Measurements from ENCODE around the gene SRPK3.
A peak's percentile ranks its signal among the peaks of the same experiment; 100 is the strongest.
"Not testable (repeated sequence)": the region's sequence is repeated elsewhere in the genome, so short reads cannot be mapped to it uniquely, and the experiment has no call there.

SRPK3 gene

DNA sequence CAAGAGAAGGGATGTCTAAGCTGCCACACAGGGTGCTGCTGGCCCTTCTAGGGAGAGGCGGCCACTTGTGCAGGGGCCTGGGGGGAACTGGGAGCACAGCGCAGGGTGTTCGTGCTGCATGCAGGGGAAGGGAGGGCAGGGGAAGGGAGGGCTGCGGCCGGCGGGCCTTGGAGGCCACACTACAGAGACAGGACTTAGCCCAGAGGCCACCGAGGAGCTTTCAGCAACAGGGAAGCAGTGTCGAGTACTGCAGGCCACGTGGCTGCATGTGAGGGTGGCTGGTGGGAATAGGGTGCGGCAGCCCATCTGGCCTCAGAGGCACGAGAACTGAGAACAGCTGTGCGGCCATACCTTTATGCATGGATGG, 35.8 kb upstream of the SRPK3 start:
- DNase-seq (ENCODE audit: low read depth in 4 of 4, low spot score in 1 of 4), result not testable (repeated sequence)

DNA sequence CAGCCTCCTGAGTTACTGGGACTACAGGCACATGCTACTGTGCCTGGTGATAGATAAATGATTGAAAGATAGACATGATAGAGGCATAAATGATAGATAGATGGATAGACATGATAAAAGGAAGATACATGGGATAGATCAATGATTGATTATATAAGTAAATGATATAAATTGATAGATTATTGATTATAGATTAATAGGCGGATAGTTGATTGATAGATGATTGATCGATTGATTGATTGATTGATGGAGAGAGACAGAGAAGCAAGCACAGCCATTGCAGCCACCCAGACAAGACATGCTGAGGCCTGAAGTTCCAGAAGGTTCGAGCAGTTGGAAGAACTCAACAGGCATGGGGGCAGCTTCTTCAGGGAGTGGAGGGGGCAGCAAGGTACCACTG, 34.5 kb upstream of the SRPK3 start:
- no peak for DNase-seq (ENCODE audit: low read depth in 4 of 4, low spot score in 1 of 4)

DNA sequence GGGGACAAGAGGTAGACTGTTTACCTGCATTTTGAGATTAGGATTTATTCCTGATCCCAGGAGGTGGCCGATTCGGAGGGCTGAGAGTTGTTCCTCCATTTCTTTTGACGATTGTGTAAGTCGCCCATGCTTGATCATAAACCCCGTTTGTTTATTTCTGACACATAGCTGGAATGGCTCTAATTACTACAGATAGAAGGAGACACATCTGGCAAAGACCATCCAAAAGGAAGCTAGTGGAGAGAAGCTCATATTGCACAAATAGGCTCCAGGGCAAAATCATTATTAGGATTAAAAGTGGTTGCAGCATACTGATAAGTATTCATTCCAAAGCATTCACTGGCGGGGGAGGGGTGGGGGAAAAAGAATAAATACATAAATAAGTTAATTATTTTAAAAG, 33.9 kb upstream of the SRPK3 start:
- not testable (repeated sequence) for DNase-seq (ENCODE audit: low read depth in 4 of 4, low spot score in 1 of 4)

DNA sequence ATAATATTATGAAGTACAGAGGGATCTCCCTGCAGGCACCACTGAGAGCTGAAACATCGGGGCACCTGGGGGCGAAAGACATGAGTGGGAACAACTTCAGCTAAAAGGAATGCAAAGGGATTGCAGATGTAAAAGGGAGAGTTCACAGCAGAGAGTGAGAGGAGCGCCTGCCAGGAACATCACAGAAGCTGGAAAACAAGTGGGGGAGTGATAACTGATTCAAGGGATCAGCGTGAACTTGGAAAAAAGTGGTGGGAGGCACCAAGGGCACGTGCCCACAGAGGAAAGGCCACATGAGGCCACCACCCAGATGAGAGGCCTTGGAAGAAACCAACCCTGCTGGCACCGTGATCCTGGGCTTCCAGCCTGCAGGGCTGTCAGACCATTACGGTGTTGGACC, 31.8 kb upstream of the SRPK3 start:
- not testable (repeated sequence) for DNase-seq (ENCODE audit: low read depth in 4 of 4, low spot score in 1 of 4)

DNA sequence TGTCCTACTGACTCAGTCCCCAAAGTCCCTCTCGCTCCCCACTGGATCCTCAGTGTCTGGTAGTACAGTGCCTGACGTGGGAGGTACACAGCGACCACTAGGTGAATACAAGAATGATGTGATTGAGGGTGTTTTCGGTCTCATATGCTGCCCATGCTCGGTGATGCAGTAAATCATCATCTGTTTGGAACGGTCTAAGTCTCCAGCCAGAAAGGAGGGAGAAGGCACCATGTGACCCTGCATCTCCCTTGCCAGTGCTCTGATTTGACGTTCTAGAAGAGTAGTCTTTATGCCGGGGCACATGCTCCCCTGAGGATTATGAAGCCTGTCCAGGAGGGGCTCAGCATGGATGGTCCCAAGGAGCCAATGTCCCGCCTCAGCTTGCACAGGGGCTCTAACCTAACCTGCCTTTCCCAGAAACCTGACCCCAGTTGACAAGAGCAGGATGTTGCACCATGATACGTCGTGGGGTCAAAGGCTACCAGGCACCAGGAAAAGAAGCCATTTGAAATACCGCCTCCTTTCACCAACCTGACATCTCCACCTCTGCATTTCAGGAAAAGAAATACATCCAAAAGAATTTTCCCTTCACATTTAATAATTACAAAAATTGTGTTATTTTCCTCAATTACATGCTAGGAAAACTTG, 30.6 kb upstream of the SRPK3 start:
- DNase-seq (ENCODE audit: low read depth in 4 of 4, low spot score in 1 of 4), result no peak

DNA sequence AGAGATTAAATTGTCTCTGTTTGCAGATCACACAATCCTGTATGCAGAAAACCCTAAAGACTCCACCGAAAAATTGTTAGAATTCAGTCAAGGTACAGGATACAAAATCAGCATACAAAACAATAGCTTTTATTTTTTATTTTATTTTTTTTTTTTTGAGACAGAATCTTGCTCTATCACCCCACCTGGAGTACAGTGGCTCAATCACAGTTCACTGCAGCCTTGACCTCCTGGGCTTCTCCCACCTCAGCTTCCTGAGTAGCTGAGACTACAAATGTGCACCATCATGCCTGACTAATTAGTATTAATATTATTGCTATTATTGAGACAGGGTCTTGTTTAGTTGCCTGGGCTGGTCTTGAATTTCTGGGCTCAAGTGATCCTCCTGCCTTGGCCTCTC, 25.7 kb upstream of the SRPK3 start:
- no peak for DNase-seq (ENCODE audit: low read depth in 4 of 4, low spot score in 1 of 4)

DNA sequence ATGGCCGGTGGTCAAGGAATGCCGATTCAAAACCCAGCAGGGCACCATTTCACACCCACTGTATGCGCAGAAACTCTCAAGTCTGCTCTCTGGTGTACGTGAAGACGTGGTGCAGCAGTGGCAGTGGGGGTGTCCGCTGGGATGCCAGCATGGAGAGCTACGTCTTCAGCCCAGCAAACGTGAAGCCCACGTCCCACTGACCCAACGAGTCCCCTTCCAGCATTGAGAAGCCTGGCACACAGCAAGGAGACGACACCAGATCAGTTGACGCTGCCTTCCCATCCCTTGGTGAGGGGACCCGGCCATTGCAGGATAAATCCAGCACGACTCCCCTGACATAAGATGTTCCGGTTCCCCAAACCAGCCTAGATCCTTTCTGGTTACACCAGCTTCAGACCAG, 19.0 kb upstream of the SRPK3 start:
- no peak for DNase-seq (ENCODE audit: low read depth in 4 of 4, low spot score in 1 of 4)

DNA sequence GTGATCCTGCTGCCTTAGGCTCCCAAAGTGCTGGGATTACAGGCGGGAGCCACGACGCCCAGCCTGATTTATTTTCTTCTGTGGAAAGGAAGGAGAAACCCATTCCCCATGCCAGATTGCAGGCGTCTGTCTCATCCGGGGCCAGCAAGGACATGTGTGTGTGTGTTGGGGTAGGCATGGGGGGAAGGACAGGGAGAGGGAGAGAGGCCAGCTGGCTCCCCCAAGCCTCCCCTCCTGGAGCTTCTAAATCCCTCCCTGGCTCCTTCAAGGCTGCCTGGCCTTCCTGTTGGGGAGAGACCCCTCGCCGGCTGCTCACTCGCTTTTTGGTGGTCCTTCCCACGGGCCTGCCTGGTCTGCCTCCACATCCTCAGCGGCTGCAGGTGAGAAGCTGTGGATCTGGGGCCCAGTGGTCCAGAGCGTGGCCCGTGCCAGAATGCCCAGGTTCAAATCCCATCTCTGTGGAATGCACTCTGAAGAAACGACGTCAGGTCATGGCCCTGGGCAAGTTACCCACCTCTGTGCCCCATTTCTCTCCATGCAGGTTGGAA, 18.1 kb upstream of the SRPK3 start:
- no peak for DNase-seq (ENCODE audit: low read depth in 4 of 4, low spot score in 1 of 4)

DNA sequence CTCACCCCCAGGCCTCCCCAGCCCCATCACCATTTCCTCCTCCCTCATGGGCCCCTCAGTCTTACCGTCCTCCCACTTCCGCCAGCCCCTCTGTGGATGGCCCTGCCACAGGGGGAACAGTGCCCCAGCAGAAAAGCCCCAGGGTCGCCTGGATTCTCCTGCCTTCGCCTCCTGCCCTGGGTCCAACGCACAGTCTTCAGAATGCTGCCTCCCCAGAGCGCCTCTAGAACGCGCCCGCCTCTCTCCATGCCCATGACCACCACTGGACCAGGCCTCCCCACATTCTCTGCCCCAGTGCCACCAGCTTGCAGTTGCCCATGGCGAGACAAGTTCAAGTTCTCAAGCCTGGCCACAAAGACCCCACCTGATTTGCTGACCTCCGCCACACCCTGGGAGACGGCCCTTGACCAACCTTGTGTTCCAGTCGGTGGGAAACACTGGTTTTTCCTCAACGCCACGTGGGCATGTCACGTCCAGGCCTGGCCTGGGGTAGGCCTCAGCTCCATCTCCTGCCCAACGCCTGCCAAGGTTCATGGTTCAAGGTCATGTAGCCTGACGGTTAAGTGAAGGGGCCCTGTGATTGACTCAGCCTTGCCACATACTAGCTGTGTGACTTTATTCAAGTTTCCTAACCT, 17.4 kb upstream of the SRPK3 start:
- no peak for DNase-seq (ENCODE audit: low read depth in 4 of 4, low spot score in 1 of 4)

DNA sequence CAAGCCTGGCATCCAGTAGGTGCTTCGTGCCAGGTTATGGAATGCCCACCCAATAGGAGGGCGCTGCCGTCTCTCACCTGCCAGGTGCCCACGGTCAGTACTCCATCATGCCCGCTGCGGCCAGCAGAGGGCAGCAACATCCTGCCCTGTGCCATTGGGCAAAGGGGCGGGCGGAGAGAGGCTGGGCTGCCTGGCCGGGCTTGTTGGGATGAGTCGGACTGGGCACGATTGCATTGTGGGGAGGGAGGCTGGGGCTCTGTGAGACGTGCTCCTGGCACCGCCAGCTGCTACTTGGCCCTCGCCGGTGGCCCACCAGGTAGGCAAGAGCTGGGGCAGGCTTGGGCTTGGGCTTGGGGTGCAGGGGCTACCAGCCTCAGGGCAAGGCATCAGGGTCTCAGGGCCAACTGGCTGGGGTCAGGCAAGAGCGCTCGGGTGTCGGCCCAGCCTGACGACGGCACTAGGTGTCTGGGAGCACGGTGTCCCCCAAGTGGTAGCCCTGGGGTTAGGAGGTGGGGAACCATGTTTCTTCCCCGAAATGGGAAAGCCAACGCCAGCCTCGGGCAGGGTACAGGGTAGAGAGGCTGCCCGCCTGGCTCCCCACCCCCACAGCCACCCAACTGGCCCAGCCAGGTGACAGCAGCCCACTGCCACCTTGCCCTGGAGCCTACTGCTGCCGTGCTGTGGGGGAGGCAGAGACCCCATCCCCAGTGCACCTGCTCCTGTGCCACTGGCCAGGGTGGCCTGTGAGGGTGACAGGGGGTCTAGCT, 16.7 kb upstream of the SRPK3 start, which contains the start of gene PLXNB3:
PLXNB3 (plus strand) TSS at position 261 of the 767 bp plus-strand sequence. CDS start 1,287 bp downstream, outside the sequence.
- DNase-seq (ENCODE audit: low read depth in 4 of 4, low spot score in 1 of 4), result peak; percentile 40 to 57 (median 49)

DNA sequence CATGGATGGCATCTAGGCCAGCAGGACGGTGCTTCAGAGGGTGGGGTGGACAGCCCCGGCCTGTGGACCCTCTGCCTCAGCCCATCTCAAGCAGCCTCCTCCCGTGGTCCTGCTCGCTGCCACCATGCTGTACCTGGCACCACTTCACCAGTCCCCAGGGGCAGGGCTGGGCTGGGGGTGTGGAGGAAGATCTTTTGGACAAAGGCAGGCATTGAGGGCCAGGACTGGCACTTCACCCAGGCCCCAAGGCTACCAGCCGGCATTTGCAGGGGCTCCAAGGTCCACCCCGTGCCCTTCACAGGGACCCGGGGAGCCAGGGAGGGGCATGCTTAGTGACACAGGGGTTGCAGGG, 16.1 kb upstream of the SRPK3 start:
- DNase-seq (ENCODE audit: low read depth in 4 of 4, low spot score in 1 of 4), result no peak

DNA sequence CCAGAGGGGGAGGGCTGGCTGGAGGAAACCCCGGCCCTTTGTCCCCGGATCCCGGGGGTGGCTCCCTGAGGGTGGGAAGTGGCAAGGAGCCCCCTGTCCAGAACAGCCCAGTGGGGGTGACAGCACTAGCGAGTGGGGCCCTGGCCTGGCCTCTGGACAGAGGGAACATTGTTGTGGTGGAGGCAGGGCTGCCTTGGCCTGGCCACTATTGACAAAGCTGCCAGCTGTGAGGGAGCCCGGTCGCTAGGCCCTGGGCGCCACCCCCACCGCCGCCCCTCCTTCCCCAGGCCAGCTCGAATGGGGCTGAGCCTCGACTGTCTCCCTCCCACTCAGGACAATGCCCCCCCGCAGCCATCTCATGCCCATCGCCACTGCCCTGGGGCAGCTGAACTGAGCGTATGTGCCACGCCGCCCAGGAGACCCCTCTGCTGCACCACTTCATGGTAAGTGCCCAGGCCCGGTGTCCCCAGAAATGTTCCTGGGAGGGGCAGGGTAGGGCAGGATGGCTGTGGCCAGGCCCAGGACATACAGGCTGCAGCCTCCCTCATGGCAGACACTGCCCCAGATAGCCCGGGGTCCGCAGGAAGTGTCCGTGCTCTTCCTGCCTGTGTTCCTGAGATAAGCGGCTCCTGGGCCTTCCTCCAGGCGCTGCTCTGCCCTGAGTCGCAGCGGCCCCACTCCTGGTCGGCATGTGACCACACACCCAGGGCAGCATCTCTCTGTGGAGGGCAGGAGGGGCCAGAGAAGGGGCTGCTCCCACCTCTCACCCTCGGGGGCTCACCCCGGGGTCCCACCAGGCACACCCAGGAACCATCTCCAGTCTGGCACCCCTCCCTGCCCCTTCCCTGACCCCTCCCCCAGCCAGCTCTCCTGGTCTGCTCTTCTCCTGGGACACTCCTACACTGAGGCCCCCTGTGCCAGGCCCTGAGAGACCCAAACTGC, 15.4 kb upstream of the SRPK3 start:
- no peak for DNase-seq (ENCODE audit: low read depth in 4 of 4, low spot score in 1 of 4)

DNA sequence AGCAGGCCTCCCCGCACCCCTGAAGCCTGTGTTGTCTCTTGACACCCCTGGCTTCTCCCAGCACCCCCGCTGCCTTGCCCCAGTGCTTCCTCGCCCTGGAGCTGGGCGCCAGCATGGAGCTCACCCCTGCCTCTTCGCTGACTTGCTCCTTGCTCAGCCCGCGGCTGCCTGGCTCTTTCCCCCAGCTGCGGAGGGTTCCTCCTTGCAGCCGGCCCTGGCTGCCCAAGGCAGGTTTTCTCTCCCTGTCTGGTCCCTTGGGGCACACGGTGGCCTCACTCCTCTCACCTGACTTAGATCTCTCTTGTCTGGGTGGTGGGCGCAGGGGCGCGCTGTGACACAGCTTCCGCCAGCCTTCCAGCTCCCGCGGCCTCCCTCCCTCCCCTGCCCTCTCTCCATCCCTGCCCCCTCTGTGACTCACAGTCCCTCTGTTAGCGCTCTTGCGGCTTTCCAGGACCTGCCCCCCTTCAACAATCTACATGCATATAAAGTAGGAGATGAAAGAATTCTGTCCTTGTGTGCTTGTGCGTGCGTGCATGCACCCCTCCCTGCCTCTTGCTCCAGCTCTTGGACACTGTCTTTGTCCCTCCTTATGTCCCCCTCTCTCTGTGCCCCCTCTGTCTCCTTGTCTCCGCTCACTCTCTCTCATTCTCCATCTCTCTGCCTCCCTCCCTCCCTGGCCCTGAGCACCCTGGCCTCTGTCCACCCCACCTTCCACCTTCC, 14.6 kb upstream of the SRPK3 start:
- DNase-seq (ENCODE audit: low read depth in 4 of 4, low spot score in 1 of 4), result peak in 1 of 4 experiments; percentile 21

DNA sequence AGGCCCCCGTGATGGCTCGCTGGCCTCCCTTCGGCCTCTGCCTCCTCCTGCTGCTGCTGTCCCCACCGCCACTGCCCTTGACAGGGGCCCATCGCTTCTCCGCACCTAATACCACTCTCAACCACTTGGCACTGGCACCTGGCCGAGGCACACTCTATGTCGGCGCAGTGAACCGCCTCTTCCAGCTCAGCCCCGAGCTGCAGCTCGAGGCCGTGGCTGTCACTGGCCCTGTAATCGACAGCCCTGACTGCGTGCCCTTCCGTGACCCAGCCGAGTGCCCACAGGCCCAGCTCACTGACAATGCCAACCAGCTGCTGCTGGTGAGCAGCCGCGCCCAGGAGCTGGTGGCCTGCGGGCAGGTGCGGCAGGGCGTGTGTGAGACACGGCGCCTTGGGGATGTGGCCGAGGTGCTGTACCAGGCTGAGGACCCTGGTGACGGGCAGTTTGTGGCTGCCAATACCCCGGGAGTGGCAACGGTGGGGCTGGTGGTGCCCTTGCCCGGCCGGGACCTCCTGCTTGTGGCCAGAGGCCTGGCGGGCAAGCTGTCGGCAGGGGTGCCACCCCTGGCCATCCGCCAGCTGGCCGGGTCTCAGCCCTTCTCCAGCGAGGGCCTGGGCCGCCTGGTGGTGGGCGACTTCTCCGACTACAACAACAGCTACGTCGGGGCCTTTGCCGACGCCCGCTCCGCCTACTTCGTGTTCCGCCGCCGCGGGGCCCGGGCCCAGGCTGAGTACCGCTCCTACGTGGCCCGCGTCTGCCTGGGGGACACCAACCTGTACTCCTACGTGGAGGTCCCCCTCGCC, 13.8 kb upstream of the SRPK3 start:
- no peak for DNase-seq (ENCODE audit: low read depth in 4 of 4, low spot score in 1 of 4)

DNA sequence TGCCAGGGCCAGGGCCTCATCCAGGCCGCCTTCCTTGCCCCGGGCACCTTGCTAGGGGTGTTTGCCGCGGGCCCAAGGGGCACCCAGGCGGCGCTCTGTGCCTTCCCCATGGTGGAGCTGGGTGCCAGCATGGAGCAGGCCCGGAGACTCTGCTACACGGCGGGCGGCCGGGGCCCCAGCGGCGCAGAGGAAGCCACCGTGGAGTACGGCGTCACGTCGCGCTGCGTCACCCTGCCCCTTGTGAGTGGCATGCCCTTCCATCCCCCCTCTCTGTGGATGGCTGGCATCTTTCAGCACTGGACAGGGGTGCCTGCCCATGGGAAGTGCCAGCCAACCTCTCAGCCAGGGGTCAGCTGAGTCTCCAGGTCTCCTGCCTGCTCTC, 13.2 kb upstream of the SRPK3 start:
- DNase-seq (ENCODE audit: low read depth in 4 of 4, low spot score in 1 of 4), result no peak

DNA sequence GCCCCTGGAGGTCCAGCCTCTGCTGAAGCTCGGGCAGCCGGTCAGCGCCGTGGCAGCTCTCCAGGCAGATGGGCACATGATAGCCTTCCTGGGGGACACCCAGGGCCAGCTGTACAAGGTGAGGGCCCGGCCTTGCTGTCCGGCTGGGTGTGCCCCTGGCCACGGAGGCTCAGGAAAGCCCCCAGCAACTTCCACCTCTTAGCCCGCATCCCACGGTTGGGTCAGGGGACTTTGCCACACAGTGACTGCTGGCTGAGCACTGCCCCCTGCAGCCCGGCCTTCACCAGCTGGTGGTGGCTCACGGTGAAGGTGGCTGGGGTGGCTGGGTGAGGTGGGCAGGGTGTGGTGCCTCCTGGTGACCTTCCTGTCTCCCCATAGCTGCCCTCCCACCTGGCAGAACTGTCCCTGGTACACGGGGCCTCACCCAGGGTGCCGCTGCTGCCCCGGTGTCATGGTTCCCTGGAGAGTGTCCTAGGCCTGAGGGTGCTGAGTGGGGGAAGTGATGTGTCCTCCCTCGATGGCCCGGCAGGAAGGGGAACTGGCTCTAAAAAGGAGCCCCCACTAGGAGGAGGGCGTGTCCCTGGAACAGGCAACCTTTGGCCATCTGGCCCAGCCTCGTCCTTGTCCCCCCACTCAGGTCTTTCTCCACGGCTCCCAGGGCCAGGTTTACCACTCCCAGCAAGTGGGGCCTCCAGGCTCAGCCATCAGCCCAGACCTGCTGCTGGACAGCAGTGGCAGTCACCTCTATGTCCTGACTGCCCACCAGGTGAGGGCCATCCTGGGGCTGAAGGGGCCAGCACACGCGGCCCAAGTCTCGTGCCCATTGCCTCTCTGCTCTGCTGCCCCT, 12.3 kb upstream of the SRPK3 start:
- no peak for DNase-seq (ENCODE audit: low read depth in 4 of 4, low spot score in 1 of 4)

DNA sequence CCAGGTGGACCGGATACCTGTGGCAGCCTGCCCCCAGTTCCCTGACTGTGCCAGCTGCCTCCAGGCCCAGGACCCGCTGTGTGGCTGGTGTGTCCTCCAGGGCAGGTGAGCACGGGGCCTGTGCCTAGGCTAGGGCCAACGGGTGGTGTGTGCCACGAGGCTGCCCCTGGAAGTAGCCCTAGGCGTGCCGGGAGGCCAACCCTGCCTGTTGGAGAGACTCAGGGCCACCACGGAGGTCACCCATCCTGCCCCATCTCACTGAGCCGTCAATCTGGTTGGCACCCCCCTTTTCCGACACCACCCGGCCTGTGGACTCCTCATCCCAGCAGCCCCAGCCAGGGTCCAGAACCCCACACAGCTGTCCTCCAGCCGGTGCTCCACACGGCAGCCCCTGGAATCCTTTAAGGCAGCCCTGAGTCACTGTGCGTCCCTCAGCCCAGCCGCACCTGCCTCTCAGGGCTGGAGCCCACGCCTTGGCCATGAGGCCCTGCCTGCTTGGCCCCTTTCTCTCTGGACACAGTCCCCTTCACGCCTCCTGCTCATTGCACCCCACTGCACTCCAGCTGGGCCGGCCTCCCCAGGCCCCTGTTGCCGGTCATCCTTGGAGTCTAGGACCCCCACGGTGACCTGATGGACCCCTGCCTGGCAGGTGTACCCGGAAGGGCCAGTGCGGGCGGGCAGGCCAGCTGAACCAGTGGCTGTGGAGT, 11.5 kb upstream of the SRPK3 start:
- no peak for DNase-seq (ENCODE audit: low read depth in 4 of 4, low spot score in 1 of 4)
